ENCODE measurements around the gene SP140.

- no peak for TF ChIP-seq CTCF (IDR thresholded peaks at IDR 0.05; ENCODE audit: control extremely low read depth in 1 of 3, insufficient read depth in 1 of 3, low read depth in 1 of 3, low read length in 3 of 3)
- TF ChIP-seq EZH2 (IDR thresholded peaks at IDR 0.05; ENCODE audit: low read depth, low read length, severe bottlenecking) = no peak
- TF ChIP-seq EP300 (IDR thresholded peaks at IDR 0.05; ENCODE audit: borderline replicate concordance in 1 of 2, low read depth in 2 of 2, low read length in 2 of 2) = no peak
- TF ChIP-seq POLR2AphosphoS5 (IDR thresholded peaks at IDR 0.05; ENCODE audit: low read depth, low read length) = no peak
- no peak for TF ChIP-seq RAD21 (IDR thresholded peaks at IDR 0.05 in 1 of 2, conservative IDR thresholded peaks at IDR 0.05 in 1 of 2; ENCODE audit: low read depth in 2 of 2, low read length in 2 of 2)
These were observed 83.0 kb downstream of the SP140 start for GRCh38 chr2:230308402-230309000.
